GM23248 (cell line): ENCODE results near the gene CARD11. TPM values are rescaled to one million over a fixed set of nuclear protein-coding genes. Genes with fewer than 3 reads are reported as not detected.

Experiments used
- DNase-seq: peaks from one replicate; pipeline ENCODE4 v3.0.0-alpha.2; 2015
- H2AFZ ChIP-seq: fragments of 200-600 bp; sonication (generic); 2 replicates; pipeline ENCODE4 v1.6.1; 2016; ENCODE audit warnings: antibody characterized with exemption
- H3F3A ChIP-seq: fragments of 200-600 bp; sonication (generic); 2 replicates; pipeline ENCODE4 v1.6.1; 2016; ENCODE audit warnings: mild to moderate bottlenecking, antibody characterized with exemption, mixed run types; ENCODE audit not compliant: insufficient read depth
- H3K27ac ChIP-seq: fragments of 200-600 bp; sonication (generic); 2 replicates; pipeline ENCODE4 v1.5.1; 2016; ENCODE audit warnings: mild to moderate bottlenecking
- H3K27me3 ChIP-seq: fragments of 200-600 bp; sonication (generic); replicated peaks from 2 replicates; pipeline ENCODE4 v1.6.1; 2016; ENCODE audit warnings: mild to moderate bottlenecking; ENCODE audit not compliant: insufficient read depth
- H3K36me3 ChIP-seq: fragments of 200-600 bp; sonication (generic); 2 replicates; pipeline ENCODE4 v1.6.1; 2016; ENCODE audit warnings: low read depth, mild to moderate bottlenecking
- H3K4me1 ChIP-seq: fragments of 200-600 bp; sonication (generic); 2 replicates; pipeline ENCODE4 v1.6.1; 2016; ENCODE audit warnings: mild to moderate bottlenecking; ENCODE audit not compliant: insufficient read depth
- H3K4me2 ChIP-seq: fragments of 200-600 bp; sonication (generic); one replicate; pipeline ENCODE4 v1.6.1; 2016; ENCODE audit warnings: mild to moderate bottlenecking; ENCODE audit not compliant: unreplicated experiment
- H3K4me3 ChIP-seq: fragments of 200-600 bp; sonication (generic); 2 replicates; pipeline ENCODE4 v1.5.1; 2016; ENCODE audit warnings: mild to moderate bottlenecking
- H3K79me2 ChIP-seq: fragments of 200-600 bp; sonication (generic); 2 replicates; pipeline ENCODE4 v1.6.1; 2016; ENCODE audit warnings: mild to moderate bottlenecking; ENCODE audit not compliant: insufficient read depth
- H3K9ac ChIP-seq: fragments of 200-600 bp; sonication (generic); 2 replicates; pipeline ENCODE4 v1.6.1; 2016; ENCODE audit warnings: mild to moderate bottlenecking
- H3K9me2 ChIP-seq: fragments of 200-600 bp; sonication (generic); 2 replicates; pipeline ENCODE4 v1.6.1; 2016; ENCODE audit warnings: mixed run types, mild to moderate bottlenecking, moderate library complexity; ENCODE audit not compliant: insufficient read depth
- H3K9me3 ChIP-seq: fragments of 200-600 bp; sonication (generic); one replicate; pipeline ENCODE4 v1.6.1; 2017; ENCODE audit warnings: low read depth
- H4K20me1 ChIP-seq: fragments of 200-600 bp; sonication (generic); 2 replicates; pipeline ENCODE4 v1.6.0; 2016; ENCODE audit not compliant: insufficient read depth
- EZH2 ChIP-seq: fragments of 200-600 bp; sonication (generic); IDR thresholded peaks from 2 replicates; pipeline ENCODE4 v1.6.1; 2018; ENCODE audit warnings: antibody characterized with exemption, mild to moderate bottlenecking; ENCODE audit not compliant: insufficient read depth, poor library complexity, severe bottlenecking
- EZH2phosphoT487 ChIP-seq: fragments of 200-600 bp; sonication (generic); IDR thresholded peaks from 2 replicates; pipeline ENCODE4 v1.6.1; 2018; ENCODE audit warnings: antibody characterized with exemption, moderate library complexity, mild to moderate bottlenecking, low read depth; ENCODE audit not compliant: insufficient read depth
- WGBS, 2 experiments: methylation state at CpG; one replicate each; pipeline ENCODE4 v1.1.6; 2015 to 2017; ENCODE audit warnings: low lambda C conversion rate in 2 of 2, low coverage in 1 of 2; ENCODE audit errors: missing lambda C conversion rate in 2 of 2; 5-methylcytosine and 5-hydroxymethylcytosine counted together
- in situ Hi-C: fragments of 300-500 bp; cut with MboI; formaldehyde crosslinking; loops from 2 replicates; pipeline ENCODE4 v1.15.0; 2020
- polyA plus RNA-seq: library from polyadenylated mRNA; unstranded; fragments of >200 nt; fragmentation: Nextera tagmentation; extraction: Ambion mirVana; gene quantifications from 2 replicates; pipeline ENCODE4 v1.2.1, GENCODE V29; 2016
- total RNA-seq: library from RNA; depleted of rRNA; stranded (reverse); fragments of >200 nt; shearing (Covaris generic); gene quantifications from 2 replicates; pipeline ENCODE4 v1.2.3, GENCODE V29; 2014

The CARD11 gene
- total and polyA plus RNA-seq, 2 experiments from 2014 or later = not detected

DNA sequence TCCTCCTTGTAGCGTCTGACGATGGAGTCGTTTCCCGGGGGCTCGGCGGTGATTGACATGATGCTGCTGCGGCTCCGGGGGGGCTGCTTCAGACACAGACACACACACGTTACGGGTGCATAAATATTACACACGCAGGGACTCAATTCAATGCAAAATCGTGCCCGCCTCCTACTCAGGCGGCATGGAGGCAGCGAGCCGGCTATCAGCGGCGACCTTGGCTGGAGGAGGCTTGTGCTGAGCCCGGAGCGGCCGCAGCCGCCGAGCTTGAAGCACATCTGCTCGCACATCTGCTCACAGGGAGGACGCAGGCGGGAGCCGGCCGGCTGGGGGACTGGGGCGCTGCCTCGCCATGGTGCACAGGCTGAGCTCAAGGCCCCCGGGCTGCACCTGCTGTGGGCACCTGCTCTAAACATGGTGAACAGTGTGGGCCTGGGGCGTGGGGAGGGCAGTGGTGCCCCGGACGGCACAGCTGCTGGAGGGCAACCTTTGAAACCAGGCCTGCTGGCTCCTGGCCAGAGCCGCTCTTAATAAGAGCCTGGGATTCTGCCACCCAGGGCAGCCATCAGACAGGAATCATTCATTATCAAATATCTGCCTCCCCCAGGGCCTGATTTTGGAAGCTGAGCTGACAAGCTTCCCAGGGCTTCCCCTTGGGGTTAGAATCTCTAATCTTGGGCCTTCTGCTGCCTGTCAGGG lies 114.9 kb downstream of the CARD11 start:
- TF ChIP-seq EZH2 (no peak), EZH2phosphoT487 (no peak)
- no peak overlapping the region for H3K9ac ChIP-seq
- WGBS, 2 experiments = 16 to 18% methylated on average over 34 to 35 of the region's 35 CpGs
- H3F3A ChIP-seq = no peaks in the 10 kb centered on the region
- H3K4me1 ChIP-seq = peaks cover 1% of the 10 kb centered on the region; the same call in 1 of the 2 replicates
- no peak overlapping the region for H3K27ac ChIP-seq
- in situ Hi-C loops = no loop called here
- H3K36me3 ChIP-seq = no peaks in the 10 kb centered on the region
- H3K27me3 ChIP-seq = peaks cover 7% of the 10 kb centered on the region; the same call in 1 of the 2 replicates
- H2AFZ ChIP-seq = no peak overlapping the region
- no peak overlapping the region for H3K4me3 ChIP-seq
- no peaks in the 10 kb centered on the region for H3K79me2 ChIP-seq
- no peaks in the 10 kb centered on the region for H4K20me1 ChIP-seq
- no peaks in the 10 kb centered on the region for H3K9me2 ChIP-seq
- no peaks in the 10 kb centered on the region for H3K9me3 ChIP-seq
- DNase-seq = no peak
- H3K4me2 ChIP-seq = no peak overlapping the region

DNA sequence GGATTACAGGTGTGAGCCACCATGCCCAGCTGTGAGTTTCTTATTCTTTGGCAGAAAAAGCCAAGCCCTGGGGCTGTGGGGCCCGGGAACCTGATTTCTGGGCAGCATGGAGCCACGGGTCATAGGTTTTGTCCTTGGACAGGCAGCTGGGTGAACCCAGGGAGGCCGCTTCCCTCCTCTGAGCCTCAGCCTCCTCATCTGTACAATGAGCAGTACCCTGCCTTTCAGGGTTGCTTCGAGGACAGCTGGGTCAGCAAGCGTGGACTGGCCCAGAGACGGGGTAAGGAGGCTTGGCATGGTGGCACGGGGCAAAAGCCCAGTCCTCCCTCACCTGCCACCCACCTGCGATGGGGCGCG lies 115.4 kb downstream of the CARD11 start:
- Histone ChIP-seq H4K20me1 (no peaks in the 10 kb centered on the region), H3F3A (no peaks in the 10 kb centered on the region), H3K27me3 (peaks cover 7% of the 10 kb centered on the region; the same call in 1 of the 2 replicates), H3K36me3 (no peaks in the 10 kb centered on the region), H2AFZ (no peak overlapping the region), H3K4me2 (no peak overlapping the region), H3K9ac (no peak overlapping the region), H3K4me3 (no peak overlapping the region), H3K9me3 (no peaks in the 10 kb centered on the region), H3K27ac (no peak overlapping the region), H3K9me2 (no peaks in the 10 kb centered on the region), H3K4me1 (no peaks in the 10 kb centered on the region), H3K79me2 (no peaks in the 10 kb centered on the region)
- DNase-seq = no peak
- in situ Hi-C loops = no loop called here
- WGBS, 2 experiments = 75 to 84% methylated on average over 9 of the region's 10 CpGs
- TF ChIP-seq EZH2 = no peak
- TF ChIP-seq EZH2phosphoT487 = no peak

DNA sequence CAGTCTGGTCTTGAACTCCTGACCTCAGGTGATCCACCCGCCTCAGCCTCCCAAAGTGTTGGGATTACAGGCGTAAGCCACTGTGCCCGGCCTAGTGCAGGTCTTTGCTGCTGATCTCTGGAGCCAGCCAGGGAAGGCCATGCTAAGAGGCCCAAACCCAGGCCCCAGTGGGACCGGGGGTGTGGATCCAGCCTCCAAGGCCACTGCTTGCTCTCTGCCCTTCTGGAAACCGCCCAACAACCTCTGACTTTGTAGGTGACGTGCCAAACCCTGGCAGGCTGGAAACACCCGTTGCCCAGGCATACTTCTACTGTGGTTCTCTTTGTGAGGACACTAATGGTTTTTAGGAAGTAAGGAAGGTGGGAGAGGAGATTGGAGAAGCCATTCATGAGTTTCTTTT lies 116.1 kb downstream of the CARD11 start:
- no peaks in the 10 kb centered on the region for H3K79me2 ChIP-seq
- H2AFZ ChIP-seq = no peak overlapping the region
- no peak overlapping the region for H3K9ac ChIP-seq
- H3K4me2 ChIP-seq = no peak overlapping the region
- no peak overlapping the region for H3K4me3 ChIP-seq
- in situ Hi-C loops = no loop called here
- H3K9me2 ChIP-seq = no peaks in the 10 kb centered on the region
- 63 to 68% methylated on average over 7 of the region's 7 CpGs for WGBS, 2 experiments
- no peaks in the 10 kb centered on the region for H3F3A ChIP-seq
- H3K36me3 ChIP-seq = no peaks in the 10 kb centered on the region
- no peaks in the 10 kb centered on the region for H4K20me1 ChIP-seq
- H3K27ac ChIP-seq = no peak overlapping the region
- H3K9me3 ChIP-seq = no peaks in the 10 kb centered on the region
- H3K27me3 ChIP-seq = peaks cover 7% of the 10 kb centered on the region; the same call in 1 of the 2 replicates
- TF ChIP-seq EZH2phosphoT487 (no peak), EZH2 (no peak)
- no peak for DNase-seq
- no peaks in the 10 kb centered on the region for H3K4me1 ChIP-seq

DNA sequence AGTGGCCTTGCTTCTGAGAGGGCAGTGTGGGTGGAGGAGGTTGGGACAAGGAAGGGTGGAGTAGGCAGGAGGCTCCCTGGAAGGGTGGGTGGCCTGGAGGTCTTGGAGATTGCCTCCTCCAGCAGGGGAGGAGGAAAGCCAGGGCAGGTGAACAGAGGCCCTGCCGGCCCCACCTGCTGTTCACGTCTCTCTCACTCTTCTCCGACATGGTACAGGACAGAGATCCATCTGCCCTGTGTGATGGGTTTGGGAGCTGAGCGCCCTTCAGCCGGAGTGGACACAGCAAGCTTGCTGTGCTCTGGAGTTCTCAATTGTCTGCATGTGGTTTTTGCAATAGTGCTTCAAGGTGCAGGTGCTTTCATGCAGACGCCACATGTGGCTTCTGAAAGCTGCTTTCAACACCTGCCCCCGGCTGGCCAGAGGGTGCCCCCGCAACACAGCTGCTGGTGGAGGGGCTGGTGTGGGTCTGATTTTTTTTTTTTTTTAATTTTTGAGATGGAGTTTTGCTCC lies 116.7 kb downstream of the CARD11 start:
- in situ Hi-C loops = no loop called here
- DNase-seq = no peak
- TF ChIP-seq EZH2 (no peak), EZH2phosphoT487 (no peak)
- H3K79me2 ChIP-seq = no peaks in the 10 kb centered on the region
- no peak overlapping the region for H3K4me3 ChIP-seq
- H3K4me1 ChIP-seq = no peaks in the 10 kb centered on the region
- H4K20me1 ChIP-seq = no peaks in the 10 kb centered on the region
- no peaks in the 10 kb centered on the region for H3K36me3 ChIP-seq
- H3K27me3 ChIP-seq = peaks cover 7% of the 10 kb centered on the region; the same call in 1 of the 2 replicates
- no peaks in the 10 kb centered on the region for H3F3A ChIP-seq
- 63 to 68% methylated on average over 8 of the region's 8 CpGs for WGBS, 2 experiments
- no peak overlapping the region for H3K27ac ChIP-seq
- no peaks in the 10 kb centered on the region for H3K9me2 ChIP-seq
- H2AFZ ChIP-seq = no peak overlapping the region
- H3K9ac ChIP-seq = no peak overlapping the region
- no peak overlapping the region for H3K4me2 ChIP-seq
- H3K9me3 ChIP-seq = no peaks in the 10 kb centered on the region
